Measurements from ENCODE around the gene RHBDF2. TPM values are rescaled to one million over a fixed set of nuclear protein-coding genes. Genes with fewer than 3 reads are reported as not detected.
A peak's percentile ranks its signal among the peaks of the same experiment; 100 is the strongest.

Gene RHBDF2
- total RNA-seq, 1 donor from 2014 or later = 47.8 TPM

GRCh38 chr17:76446449-76447231, 54.6 kb downstream of the RHBDF2 start:
- Histone ChIP-seq H3K4me1 (peaks cover 17% of the 10 kb centered on the region), H3K4me3 (no peak overlapping the region), H3K9me3 (no peaks in the 10 kb centered on the region), H3K36me3 (no peaks in the 10 kb centered on the region), H3K27me3 (ENCODE audit: low read depth) (no peaks in the 10 kb centered on the region), H3K27ac (no peak overlapping the region)
- no peak for DNase-seq
- peak; percentile 84 to 86 for ATAC-seq
- intact Hi-C loops (cut with DNase I) = no loop called here
- TF ChIP-seq CTCF (IDR thresholded peaks at IDR 0.05) = no peak

GRCh38 chr17:76445697-76446448, 55.4 kb downstream of the RHBDF2 start:
- DNase-seq = no peak
- Histone ChIP-seq H3K4me1 (peaks cover 15% of the 10 kb centered on the region), H3K27ac (no peak overlapping the region), H3K27me3 (ENCODE audit: low read depth) (no peaks in the 10 kb centered on the region), H3K4me3 (no peak overlapping the region), H3K9me3 (no peaks in the 10 kb centered on the region), H3K36me3 (no peaks in the 10 kb centered on the region)
- TF ChIP-seq CTCF (IDR thresholded peaks at IDR 0.05) = no peak
- ATAC-seq = no peak
- intact Hi-C loops (cut with DNase I) = no loop called here

- intact Hi-C loops (cut with DNase I) = no loop called here
- no peak overlapping the region for H3K4me3 ChIP-seq
- no peak for TF ChIP-seq CTCF (IDR thresholded peaks at IDR 0.05)
- no peak overlapping the region for H3K27ac ChIP-seq
- H3K36me3 ChIP-seq = no peaks in the 10 kb centered on the region
- no peak for DNase-seq
- no peaks in the 10 kb centered on the region for H3K9me3 ChIP-seq
- ATAC-seq = no peak
- peaks cover 15% of the 10 kb centered on the region for H3K4me1 ChIP-seq
- no peaks in the 10 kb centered on the region for H3K27me3 ChIP-seq (ENCODE audit: low read depth)
These were observed 56.5 kb downstream of the RHBDF2 start for GRCh38 chr17:76444518-76445311.

GRCh38 chr17:76442341-76443338, 58.6 kb downstream of the RHBDF2 start:
- DNase-seq = no peak
- peaks cover 15% of the 10 kb centered on the region for H3K4me1 ChIP-seq
- intact Hi-C loops (cut with DNase I) = no loop called here

More at GRCh38 chr17:76442341-76443338, 58.6 kb downstream of the RHBDF2 start:
- Histone ChIP-seq H3K9me3 (no peaks in the 10 kb centered on the region), H3K36me3 (no peaks in the 10 kb centered on the region), H3K4me3 (no peak overlapping the region), H3K27ac (no peak overlapping the region), H3K27me3 (ENCODE audit: low read depth) (no peaks in the 10 kb centered on the region)
- ATAC-seq = no peak
- no peak for TF ChIP-seq CTCF (IDR thresholded peaks at IDR 0.05)

Data from lower lobe of right lung (tissue), 2 donors.